ENCODE results near the gene PDCD7. TPM values are rescaled to one million over a fixed set of nuclear protein-coding genes. Genes with fewer than 3 reads are reported as not detected.
A peak's percentile ranks its signal among the peaks of the same experiment; 100 is the strongest.
"Not testable (repeated sequence)": the region's sequence is repeated elsewhere in the genome, so short reads cannot be mapped to it uniquely, and the experiment has no call there.

PDCD7 gene, protein sequence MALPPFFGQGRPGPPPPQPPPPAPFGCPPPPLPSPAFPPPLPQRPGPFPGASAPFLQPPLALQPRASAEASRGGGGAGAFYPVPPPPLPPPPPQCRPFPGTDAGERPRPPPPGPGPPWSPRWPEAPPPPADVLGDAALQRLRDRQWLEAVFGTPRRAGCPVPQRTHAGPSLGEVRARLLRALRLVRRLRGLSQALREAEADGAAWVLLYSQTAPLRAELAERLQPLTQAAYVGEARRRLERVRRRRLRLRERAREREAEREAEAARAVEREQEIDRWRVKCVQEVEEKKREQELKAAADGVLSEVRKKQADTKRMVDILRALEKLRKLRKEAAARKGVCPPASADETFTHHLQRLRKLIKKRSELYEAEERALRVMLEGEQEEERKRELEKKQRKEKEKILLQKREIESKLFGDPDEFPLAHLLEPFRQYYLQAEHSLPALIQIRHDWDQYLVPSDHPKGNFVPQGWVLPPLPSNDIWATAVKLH
- 10 to 100 TPM; 21.3 to 27.3 (median 25.1) TPM for total RNA-seq
- polyA plus RNA-seq = 10 to 100 TPM in 2 of 3 donors, 1 to 10 TPM in 1; 9.8 to 16.1 (median 13.0) TPM
- long read RNA-seq, donor 1, partial matches to known transcripts = 0 of 4 reads
- long read RNA-seq, donor 1, other reads (novel, unspliced or antisense) = 0 of 4 reads
- long read RNA-seq, donor 2, transcript PDCD7-201 (5 exons, 2,851 nt) = major isoform, 6 of 11 reads
- long read RNA-seq, donor 2, partial matches to known transcripts = 5 of 11 reads
- long read RNA-seq, donor 2, other reads (novel, unspliced or antisense) = 0 of 11 reads

DNA sequence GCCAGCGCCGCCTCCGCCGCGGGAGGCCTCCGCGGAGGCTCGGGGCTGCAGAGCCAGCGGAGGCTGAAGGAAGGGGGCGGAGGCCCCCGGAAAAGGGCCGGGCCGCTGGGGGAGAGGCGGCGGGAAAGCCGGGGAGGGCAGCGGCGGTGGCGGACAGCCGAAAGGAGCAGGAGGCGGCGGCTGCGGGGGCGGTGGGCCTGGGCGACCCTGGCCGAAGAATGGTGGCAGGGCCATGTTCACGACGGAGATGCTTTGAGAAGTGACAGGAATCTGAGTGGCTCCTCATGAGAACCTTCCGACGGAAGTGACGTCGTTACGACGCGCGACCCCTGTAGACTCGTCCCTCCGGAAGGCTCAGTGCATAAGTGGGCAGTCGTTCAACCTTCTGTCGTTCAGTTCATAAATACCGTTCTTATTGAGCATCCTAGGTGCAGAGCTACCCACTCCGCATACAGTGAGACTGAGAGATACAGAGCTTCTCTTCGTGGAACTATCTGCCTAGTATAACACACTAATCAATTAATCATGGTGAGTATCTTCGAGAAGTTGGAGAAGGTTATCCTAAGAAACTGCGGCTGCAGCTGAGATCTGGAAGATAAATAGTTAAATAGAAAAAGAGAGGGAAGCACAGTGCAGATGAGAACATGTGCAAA is at the start of gene PDCD7:
PDCD7 (minus strand) TSS at position 261 of the 653 bp plus-strand sequence; CDS start at position 234, 27 bp downstream.
- TF ChIP-seq POLR2AphosphoS5 (IDR thresholded peaks at IDR 0.05) (peak; percentile 88 to 94 (median 89)), POLR2A (IDR thresholded peaks at IDR 0.05) (peak in 2 of 3 donors; percentile 27 to 45)
- TF ChIP-seq, protein P1, sequence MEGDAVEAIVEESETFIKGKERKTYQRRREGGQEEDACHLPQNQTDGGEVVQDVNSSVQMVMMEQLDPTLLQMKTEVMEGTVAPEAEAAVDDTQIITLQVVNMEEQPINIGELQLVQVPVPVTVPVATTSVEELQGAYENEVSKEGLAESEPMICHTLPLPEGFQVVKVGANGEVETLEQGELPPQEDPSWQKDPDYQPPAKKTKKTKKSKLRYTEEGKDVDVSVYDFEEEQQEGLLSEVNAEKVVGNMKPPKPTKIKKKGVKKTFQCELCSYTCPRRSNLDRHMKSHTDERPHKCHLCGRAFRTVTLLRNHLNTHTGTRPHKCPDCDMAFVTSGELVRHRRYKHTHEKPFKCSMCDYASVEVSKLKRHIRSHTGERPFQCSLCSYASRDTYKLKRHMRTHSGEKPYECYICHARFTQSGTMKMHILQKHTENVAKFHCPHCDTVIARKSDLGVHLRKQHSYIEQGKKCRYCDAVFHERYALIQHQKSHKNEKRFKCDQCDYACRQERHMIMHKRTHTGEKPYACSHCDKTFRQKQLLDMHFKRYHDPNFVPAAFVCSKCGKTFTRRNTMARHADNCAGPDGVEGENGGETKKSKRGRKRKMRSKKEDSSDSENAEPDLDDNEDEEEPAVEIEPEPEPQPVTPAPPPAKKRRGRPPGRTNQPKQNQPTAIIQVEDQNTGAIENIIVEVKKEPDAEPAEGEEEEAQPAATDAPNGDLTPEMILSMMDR (IDR thresholded peaks at IDR 0.05 in 8 of 11, conservative IDR thresholded peaks at IDR 0.05 in 3 of 11) = no peak
- Histone ChIP-seq H3K9me3 (peaks cover 0 to 17% (median 15%) of the 10 kb centered on the region in 8 donors), H3K36me3 (peaks cover 0 to 28% (median 14%) of the 10 kb centered on the region in 6 donors), H3K4me1 (peaks cover 4 to 52% (median 35%) of the 10 kb centered on the region in 6 donors), H3K27ac (peak within 1 kb of the TSS; percentile 83 to 94 (median 90)), H3K27me3 (replicated peaks in 1 of 7) (no peaks in the 10 kb centered on the region), H3K4me3 (peak within 1 kb of the TSS; percentile 61 to 96 (median 86))
- WGBS, 5 donors = 1 to 2% (median 1%) methylated on average over 34 to 45 of the region's 45 CpGs
- DNase-seq = peak; percentile 96
- intact Hi-C loops (cut with DNase I; ENCODE audit: low total_unique reads) = no loop called here

GRCh38 chr15:65182538-65182937 is 48.9 kb upstream of the PDCD7 start:
- Histone ChIP-seq H3K27ac (peak overlapping the region in 4 of 8 donors; percentile 6 to 96 (median 55)), H3K9me3 (no peaks in the 10 kb centered on the region), H3K36me3 (peaks cover 0 to 39% (median 23%) of the 10 kb centered on the region in 6 donors), H3K4me3 (peak overlapping the region in 2 of 8 donors; percentile 92 to 96), H3K27me3 (replicated peaks in 1 of 7) (no peaks in the 10 kb centered on the region), H3K4me1 (peaks cover 17 to 62% (median 41%) of the 10 kb centered on the region in 6 donors)
- TF ChIP-seq POLR2A (IDR thresholded peaks at IDR 0.05) = no peak
- TF ChIP-seq, protein P1 (IDR thresholded peaks at IDR 0.05 in 8 of 11, conservative IDR thresholded peaks at IDR 0.05 in 3 of 11) = no peak
- no peak for TF ChIP-seq POLR2AphosphoS5 (IDR thresholded peaks at IDR 0.05)
- intact Hi-C loops (cut with DNase I; ENCODE audit: low total_unique reads) = no loop called here
- WGBS, 5 donors = 53 to 77% (median 72%) methylated on average over 4 of the region's 4 CpGs
- DNase-seq = no peak

GRCh38 chr15:65181582-65182353 is 48.2 kb upstream of the PDCD7 start:
- H3K9me3 ChIP-seq; H3K27ac ChIP-seq; intact Hi-C loops (cut with DNase I; ENCODE audit: low total_unique reads); DNase-seq; H3K27me3 ChIP-seq (replicated peaks in 1 of 7); H3K4me3 ChIP-seq: not testable (repeated sequence)
- Histone ChIP-seq H3K4me1 (peaks cover 17 to 62% (median 41%) of the 10 kb centered on the region in 6 donors), H3K36me3 (peaks cover 0 to 46% (median 29%) of the 10 kb centered on the region in 6 donors)
- WGBS, 5 donors = 76 to 90% (median 82%) methylated on average over 15 of the region's 15 CpGs

- H3K27me3 ChIP-seq (replicated peaks in 1 of 7) = no peaks in the 10 kb centered on the region
- H3K4me1 ChIP-seq = peaks cover 16 to 53% (median 35%) of the 10 kb centered on the region in 6 donors
- TF ChIP-seq, protein P1 (IDR thresholded peaks at IDR 0.05 in 8 of 11, conservative IDR thresholded peaks at IDR 0.05 in 3 of 11) = no peak
- TF ChIP-seq POLR2A (IDR thresholded peaks at IDR 0.05) (no peak), POLR2AphosphoS5 (IDR thresholded peaks at IDR 0.05) (no peak)
- peaks cover 2 to 62% (median 44%) of the 10 kb centered on the region in 6 donors for H3K36me3 ChIP-seq
- whole genome bisulfite sequencing, 5 donors = 92 to 96% (median 94%) methylated on average over 3 of the region's 3 CpGs
- no peak for DNase-seq
- H3K9me3 ChIP-seq = no peaks in the 10 kb centered on the region
- H3K27ac ChIP-seq = no peak overlapping the region
- no peak overlapping the region for H3K4me3 ChIP-seq
- intact Hi-C loops (cut with DNase I; ENCODE audit: low total_unique reads) = no loop called here
Observed at GRCh38 chr15:65180167-65180566, 46.6 kb upstream of the PDCD7 start.
